Activated T-helper 1 cell treated with Interleukin-2 at 50 U/mL for 16 hours (primary cell): ENCODE results near the gene RASA4B.
"Not testable (repeated sequence)": the region's sequence is repeated elsewhere in the genome, so short reads cannot be mapped to it uniquely, and the experiment has no call there.

Experiments used
- DNase-seq: peaks from one replicate; pipeline ENCODE4 v3.0.0-alpha.2; 2020; ENCODE audit warnings: low read depth

Gene RASA4B

GRCh38 chr7:102511860-102512522, 5.6 kb downstream of the RASA4B start:
- DNase-seq, result not testable (repeated sequence)

GRCh38 chr7:102510575-102510974, 7.0 kb downstream of the RASA4B start:
- not testable (repeated sequence) for DNase-seq

- DNase-seq, result not testable (repeated sequence)
Observed at GRCh38 chr7:102507410-102508088, 10.0 kb downstream of the RASA4B start.

- not testable (repeated sequence) for DNase-seq
Observed at GRCh38 chr7:102505298-102506185, 12.0 kb downstream of the RASA4B start.

GRCh38 chr7:102503141-102503540, 14.4 kb downstream of the RASA4B start:
- DNase-seq, result not testable (repeated sequence)

GRCh38 chr7:102498321-102498720, 19.3 kb downstream of the RASA4B start:
- not testable (repeated sequence) for DNase-seq

- not testable (repeated sequence) for DNase-seq
Observed at GRCh38 chr7:102497308-102497707, 20.3 kb downstream of the RASA4B start.

- not testable (repeated sequence) for DNase-seq
Observed at GRCh38 chr7:102496861-102497260, 20.7 kb downstream of the RASA4B start.

GRCh38 chr7:102494473-102495149, 23.0 kb downstream of the RASA4B start:
- not testable (repeated sequence) for DNase-seq

- DNase-seq, result not testable (repeated sequence)
Observed at GRCh38 chr7:102494026-102494425, 23.6 kb downstream of the RASA4B start.

GRCh38 chr7:102493220-102493935, 24.2 kb downstream of the RASA4B start:
- DNase-seq, result not testable (repeated sequence)

- DNase-seq, result not testable (repeated sequence)
Observed at GRCh38 chr7:102490529-102491075, 27.0 kb downstream of the RASA4B start.

GRCh38 chr7:102484317-102484716, 33.3 kb downstream of the RASA4B start:
- DNase-seq, result not testable (repeated sequence)

GRCh38 chr7:102481962-102482361, 35.6 kb downstream of the RASA4B start:
- DNase-seq, result not testable (repeated sequence)

- not testable (repeated sequence) for DNase-seq
Observed at GRCh38 chr7:102479982-102480637, 37.5 kb downstream of the RASA4B start.

- DNase-seq, result not testable (repeated sequence)
Observed at GRCh38 chr7:102479209-102479584, 38.4 kb downstream of the RASA4B start.

GRCh38 chr7:102478314-102479208, 39.0 kb downstream of the RASA4B start, which contains the start of gene POLR2J:
TSS of gene POLR2J (minus strand) at chr7:102478922. CDS start at chr7:102478860, 62 bp downstream.
- peak; percentile 96 for DNase-seq

- not testable (repeated sequence) for DNase-seq
Observed at GRCh38 chr7:102474736-102475435, 42.7 kb downstream of the RASA4B start.
